BE2C (cell line): Measurements from ENCODE around the gene WFDC1.

Experiments used
- DNase-seq: peaks from one replicate; pipeline ENCODE4 v3.0.0-alpha.2; 2020
- H3K27me3 ChIP-seq: fragments of 250-450 bp; sonication (Bioruptor Pico); 2 replicates; pipeline ENCODE4 v1.5.1; 2020; ENCODE audit warnings: mild to moderate bottlenecking
- H3K36me3 ChIP-seq: fragments of 250-450 bp; sonication (Bioruptor Pico); 2 replicates; pipeline ENCODE4 v1.5.1; 2020; ENCODE audit warnings: mild to moderate bottlenecking
- H3K4me1 ChIP-seq: fragments of 250-450 bp; sonication (Bioruptor Pico); 2 replicates; pipeline ENCODE4 v1.5.1; 2020
- H3K4me3 ChIP-seq: 2 replicates; pipeline ENCODE4 v1.5.1; 2011; ENCODE audit warnings: low read depth, low read length
- H3K9me3 ChIP-seq: fragments of 250-450 bp; sonication (Bioruptor Pico); 2 replicates; pipeline ENCODE4 v1.5.1; 2020
- CTCF ChIP-seq: IDR thresholded peaks from 2 replicates; pipeline ENCODE4 v1.5.1; 2012; ENCODE audit warnings: mild to moderate bottlenecking, low read depth, low read length

Gene WFDC1

GRCh38 chr16:84279881-84280280 is 14.8 kb upstream of the WFDC1 start:
- no peaks in the 10 kb centered on the region for H3K36me3 ChIP-seq
- no peak overlapping the region for H3K4me3 ChIP-seq
- no peak for TF ChIP-seq CTCF
- H3K4me1 ChIP-seq, result no peaks in the 10 kb centered on the region
- DNase-seq, result no peak
- H3K9me3 ChIP-seq, result no peaks in the 10 kb centered on the region
- H3K27me3 ChIP-seq, result no peaks in the 10 kb centered on the region

- no peaks in the 10 kb centered on the region for H3K36me3 ChIP-seq
- TF ChIP-seq CTCF, result no peak
- no peaks in the 10 kb centered on the region for H3K27me3 ChIP-seq
- no peaks in the 10 kb centered on the region for H3K4me1 ChIP-seq
- no peaks in the 10 kb centered on the region for H3K9me3 ChIP-seq
- H3K4me3 ChIP-seq, result no peak overlapping the region
- no peak for DNase-seq
These were observed 13.6 kb upstream of the WFDC1 start for GRCh38 chr16:84281074-84281473.

- Histone ChIP-seq H3K4me1 (no peaks in the 10 kb centered on the region), H3K27me3 (no peaks in the 10 kb centered on the region), H3K36me3 (no peaks in the 10 kb centered on the region), H3K9me3 (no peaks in the 10 kb centered on the region), H3K4me3 (no peak overlapping the region)
- DNase-seq, result no peak
- TF ChIP-seq CTCF, result no peak
These were observed 12.1 kb upstream of the WFDC1 start for GRCh38 chr16:84282533-84282932.

GRCh38 chr16:84283314-84284153 is 11.1 kb upstream of the WFDC1 start:
- H3K9me3 ChIP-seq, result no peaks in the 10 kb centered on the region
- TF ChIP-seq CTCF, result no peak
- DNase-seq, result no peak
- no peaks in the 10 kb centered on the region for H3K36me3 ChIP-seq
- H3K4me1 ChIP-seq, result no peaks in the 10 kb centered on the region
- H3K27me3 ChIP-seq, result no peaks in the 10 kb centered on the region
- H3K4me3 ChIP-seq, result no peak overlapping the region

GRCh38 chr16:84284154-84284722 is 10.4 kb upstream of the WFDC1 start:
- no peaks in the 10 kb centered on the region for H3K36me3 ChIP-seq
- no peaks in the 10 kb centered on the region for H3K4me1 ChIP-seq
- H3K9me3 ChIP-seq, result no peaks in the 10 kb centered on the region
- TF ChIP-seq CTCF, result no peak
- no peak overlapping the region for H3K4me3 ChIP-seq
- DNase-seq, result no peak
- peaks cover 4% of the 10 kb centered on the region for H3K27me3 ChIP-seq

- Histone ChIP-seq H3K27me3 (peaks cover 7% of the 10 kb centered on the region), H3K9me3 (no peaks in the 10 kb centered on the region), H3K4me1 (no peaks in the 10 kb centered on the region), H3K4me3 (no peak overlapping the region), H3K36me3 (no peaks in the 10 kb centered on the region)
- no peak for DNase-seq
- TF ChIP-seq CTCF, result no peak
These were observed 8.0 kb upstream of the WFDC1 start for GRCh38 chr16:84286578-84287240.
